Measurements from ENCODE around the gene MN1. TPM values are rescaled to one million over a fixed set of nuclear protein-coding genes. Genes with fewer than 3 reads are reported as not detected.

The MN1 gene
- total and polyA plus RNA-seq, 2 of the 4 experiments (the other 2 are of a cell fraction), result 0.36 to 1.3 TPM

DNA sequence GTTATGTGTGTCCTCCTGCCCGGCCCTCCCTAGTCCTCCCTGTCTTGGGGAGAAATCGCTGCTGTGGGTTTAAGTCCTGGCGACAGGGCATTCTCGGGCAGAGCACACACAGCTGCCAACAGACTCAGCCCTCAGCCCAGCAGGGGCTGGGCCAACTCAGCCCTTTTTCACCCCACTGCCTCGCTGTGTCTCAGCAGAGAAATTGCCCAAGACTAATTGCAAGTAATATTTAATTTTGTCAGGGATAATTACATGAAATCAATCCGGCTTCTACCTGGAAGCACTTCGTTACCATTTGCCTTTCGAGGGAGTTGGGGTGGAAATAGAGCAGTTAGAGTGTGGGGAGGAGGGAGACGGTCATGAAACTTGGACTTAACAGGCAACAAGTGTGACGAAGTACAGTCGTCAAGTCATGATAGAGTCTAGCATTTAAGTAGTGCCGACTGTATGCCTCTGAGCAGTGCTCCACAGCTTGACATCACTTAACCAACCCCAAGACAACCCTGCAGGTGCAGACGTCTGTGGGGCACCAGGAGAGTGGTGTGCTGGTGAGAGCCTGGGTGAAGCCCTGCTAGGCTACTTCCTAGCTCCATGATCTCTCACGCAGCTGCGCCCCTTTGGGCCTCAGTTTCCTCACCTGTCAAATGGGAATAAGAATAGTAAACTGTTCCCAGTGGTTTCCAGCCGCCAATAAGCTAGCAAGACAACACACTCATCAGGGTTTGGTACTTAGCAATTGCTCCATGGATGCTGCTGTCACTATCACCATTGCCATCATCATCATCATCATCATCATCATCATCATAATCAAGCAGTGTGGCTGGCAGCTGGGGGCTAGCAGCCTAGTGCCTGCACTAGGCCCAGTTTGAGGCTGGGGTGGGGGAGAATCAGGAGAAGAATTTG is 29.2 kb downstream of the MN1 start:
- intact Hi-C loops (cut with micrococcal nuclease) (no loop called here), in situ Hi-C loops (cut with MboI; ENCODE audit: low sequenced_read_pairs) (no loop called here), dilution Hi-C loops (cut with HindIII; ENCODE audit: low sequenced_read_pairs, unreplicated experiment) (no loop called here)
- H3K4me3 ChIP-seq (ENCODE audit: insufficient read depth, low read depth, low read length), result no peak overlapping the region
- H3K36me3 ChIP-seq (ENCODE audit: control insufficient read depth, insufficient read depth, low read length), result peaks cover 8% of the 10 kb centered on the region; the same call in 1 of the 2 replicates
- no peak overlapping the region for H3K4ac ChIP-seq (ENCODE audit: low read depth, low read length)
- no peak overlapping the region for H2AK5ac ChIP-seq (ENCODE audit: low read depth, low read length)
- H3K23ac ChIP-seq (ENCODE audit: low read depth, low read length), result no peak overlapping the region
- H3K14ac ChIP-seq (replicated peaks; ENCODE audit: low read depth, low read length), result no peak overlapping the region
- no peak overlapping the region for H4K8ac ChIP-seq (ENCODE audit: low read depth in 2 of 2, low read length in 2 of 2)
- H2BK120ac ChIP-seq (ENCODE audit: low read depth, low read length), result no peak overlapping the region
- WGBS, 2 experiments (ENCODE audit: extremely low coverage in 2 of 2, insufficient read length in 1 of 2), result no CpG with 5 or more reads among the region's 16 CpGs
- H3K9me3 ChIP-seq (ENCODE audit: control insufficient read depth, insufficient read depth, low read length), result no peaks in the 10 kb centered on the region
- no peak overlapping the region for H2AK9ac ChIP-seq (replicated peaks; ENCODE audit: low read depth, low read length, poor library complexity)
- no peak overlapping the region for H2BK20ac ChIP-seq (ENCODE audit: low read depth, low read length)
- POLR2A ChIA-PET (ENCODE audit: unreplicated experiment), result no interaction called here
- H4K91ac ChIP-seq (ENCODE audit: insufficient read depth, low read depth, low read length), result no peak overlapping the region
- no peak overlapping the region for H2BK15ac ChIP-seq (ENCODE audit: low read depth, low read length)
- no peaks in the 10 kb centered on the region for H3K9me1 ChIP-seq (ENCODE audit: insufficient read depth, low read length)
- H2AFZ ChIP-seq (replicated peaks; ENCODE audit: low read length, poor library complexity), result no peak overlapping the region
- no peak overlapping the region for H4K5ac ChIP-seq (ENCODE audit: low read depth, low read length)
- DNase-seq, result no peak
- no peaks in the 10 kb centered on the region for H4K20me1 ChIP-seq (ENCODE audit: insufficient read depth, low read length)
- CTCF ChIA-PET, result interaction anchor here (0.7 kb wide), 1 partner anchor 121 kb away, joined by 4 read pairs; no protein-coding TSS in a partner anchor
- H3K4me1 ChIP-seq (ENCODE audit: control insufficient read depth, insufficient read depth, low read length), result no peaks in the 10 kb centered on the region; the same call in 1 of the 2 replicates
- H3K4me2 ChIP-seq (ENCODE audit: low read depth, low read length), result no peak overlapping the region
- no peak overlapping the region for H3K9ac ChIP-seq (ENCODE audit: low read depth, low read length)
- H2BK5ac ChIP-seq (ENCODE audit: low read depth, low read length, poor library complexity, severe bottlenecking), result no peak overlapping the region
- no peak overlapping the region for H3K18ac ChIP-seq (ENCODE audit: low read depth, low read length)
- ATAC-seq (ENCODE audit: low read depth), result no peak
- no peaks in the 10 kb centered on the region for H3K79me1 ChIP-seq (ENCODE audit: low read depth in 1 of 2, low read length in 2 of 2)
- BruUV-seq (replicated peaks), result no TSS peak
- no peak overlapping the region for H3K56ac ChIP-seq (ENCODE audit: extremely low read depth, insufficient read depth, low read length)
- no peaks in the 10 kb centered on the region for H3K27me3 ChIP-seq (ENCODE audit: control insufficient read depth, insufficient read depth, low read length)
- no peak overlapping the region for H3K27ac ChIP-seq (ENCODE audit: insufficient read depth, low read length)
- TF ChIP-seq RCOR1 (IDR thresholded peaks at IDR 0.05; ENCODE audit: insufficient replicate concordance, low read length) (no peak), RAD21 (IDR thresholded peaks at IDR 0.05; ENCODE audit: low read length) (no peak), FOS (IDR thresholded peaks at IDR 0.05; ENCODE audit: low read depth, low read length) (no peak), BHLHE40 (IDR thresholded peaks at IDR 0.05; ENCODE audit: low read depth, low read length) (no peak), POLR2A (IDR thresholded peaks at IDR 0.05; ENCODE audit: low read depth, low read length) (no peak), RFX5 (IDR thresholded peaks at IDR 0.05; ENCODE audit: low read depth, low read length) (no peak), CHD1 (IDR thresholded peaks at IDR 0.05; ENCODE audit: low read depth, low read length) (no peak), NFE2L2 (IDR thresholded peaks at IDR 0.05; ENCODE audit: low read depth, low read length) (no peak), CEBPB (IDR thresholded peaks at IDR 0.05; ENCODE audit: low read depth, low read length) (no peak), MXI1 (IDR thresholded peaks at IDR 0.05; ENCODE audit: borderline replicate concordance, low read depth, low read length) (no peak), MAZ (IDR thresholded peaks at IDR 0.05; ENCODE audit: borderline replicate concordance, low read depth, low read length) (no peak), MAFK (IDR thresholded peaks at IDR 0.05; ENCODE audit: low read depth, low read length) (no peak)
- TF ChIP-seq, protein P1, sequence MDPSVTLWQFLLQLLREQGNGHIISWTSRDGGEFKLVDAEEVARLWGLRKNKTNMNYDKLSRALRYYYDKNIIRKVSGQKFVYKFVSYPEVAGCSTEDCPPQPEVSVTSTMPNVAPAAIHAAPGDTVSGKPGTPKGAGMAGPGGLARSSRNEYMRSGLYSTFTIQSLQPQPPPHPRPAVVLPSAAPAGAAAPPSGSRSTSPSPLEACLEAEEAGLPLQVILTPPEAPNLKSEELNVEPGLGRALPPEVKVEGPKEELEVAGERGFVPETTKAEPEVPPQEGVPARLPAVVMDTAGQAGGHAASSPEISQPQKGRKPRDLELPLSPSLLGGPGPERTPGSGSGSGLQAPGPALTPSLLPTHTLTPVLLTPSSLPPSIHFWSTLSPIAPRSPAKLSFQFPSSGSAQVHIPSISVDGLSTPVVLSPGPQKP (IDR thresholded peaks at IDR 0.05; ENCODE audit: borderline replicate concordance, low read depth, low read length), result no peak
- TF ChIP-seq, protein P2, sequence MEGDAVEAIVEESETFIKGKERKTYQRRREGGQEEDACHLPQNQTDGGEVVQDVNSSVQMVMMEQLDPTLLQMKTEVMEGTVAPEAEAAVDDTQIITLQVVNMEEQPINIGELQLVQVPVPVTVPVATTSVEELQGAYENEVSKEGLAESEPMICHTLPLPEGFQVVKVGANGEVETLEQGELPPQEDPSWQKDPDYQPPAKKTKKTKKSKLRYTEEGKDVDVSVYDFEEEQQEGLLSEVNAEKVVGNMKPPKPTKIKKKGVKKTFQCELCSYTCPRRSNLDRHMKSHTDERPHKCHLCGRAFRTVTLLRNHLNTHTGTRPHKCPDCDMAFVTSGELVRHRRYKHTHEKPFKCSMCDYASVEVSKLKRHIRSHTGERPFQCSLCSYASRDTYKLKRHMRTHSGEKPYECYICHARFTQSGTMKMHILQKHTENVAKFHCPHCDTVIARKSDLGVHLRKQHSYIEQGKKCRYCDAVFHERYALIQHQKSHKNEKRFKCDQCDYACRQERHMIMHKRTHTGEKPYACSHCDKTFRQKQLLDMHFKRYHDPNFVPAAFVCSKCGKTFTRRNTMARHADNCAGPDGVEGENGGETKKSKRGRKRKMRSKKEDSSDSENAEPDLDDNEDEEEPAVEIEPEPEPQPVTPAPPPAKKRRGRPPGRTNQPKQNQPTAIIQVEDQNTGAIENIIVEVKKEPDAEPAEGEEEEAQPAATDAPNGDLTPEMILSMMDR (conservative IDR thresholded peaks at IDR 0.05; ENCODE audit: low read depth, low read length), result no peak
- TF ChIP-seq, protein P3, sequence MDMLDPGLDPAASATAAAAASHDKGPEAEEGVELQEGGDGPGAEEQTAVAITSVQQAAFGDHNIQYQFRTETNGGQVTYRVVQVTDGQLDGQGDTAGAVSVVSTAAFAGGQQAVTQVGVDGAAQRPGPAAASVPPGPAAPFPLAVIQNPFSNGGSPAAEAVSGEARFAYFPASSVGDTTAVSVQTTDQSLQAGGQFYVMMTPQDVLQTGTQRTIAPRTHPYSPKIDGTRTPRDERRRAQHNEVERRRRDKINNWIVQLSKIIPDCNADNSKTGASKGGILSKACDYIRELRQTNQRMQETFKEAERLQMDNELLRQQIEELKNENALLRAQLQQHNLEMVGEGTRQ (IDR thresholded peaks at IDR 0.05; ENCODE audit: low read depth, low read length), result no peak
